HEK293 (cell line): ENCODE results near the gene EYS.

Experiments used
- CTCF ChIA-PET: fragments of 350-600 bp; formaldehyde crosslinking; extraction: SDS; loops from one replicate; lab custom pipeline; 2021; ENCODE audit warnings: antibody characterized with exemption; lab: Yijun Ruan, JAX
- POLR2A ChIA-PET: fragments of 300-600 bp; formaldehyde crosslinking; extraction: SDS; loops from one replicate; lab custom pipeline; 2020; ENCODE audit warnings: antibody characterized with exemption, inconsistent platforms; lab: Yijun Ruan, JAX
- H3K27ac ChIP-seq: fragments of 200-500 bp; sonication (Bioruptor generic); 2 replicates; pipeline ENCODE4 v1.5.1; 2014; ENCODE audit warnings: low read depth, low read length, control low read depth, inconsistent platforms; ENCODE audit errors: extremely low read depth
- H3K36me3 ChIP-seq, 2 experiments: fragments of 200-500 bp in 1 of 2; sonication (Bioruptor generic) in 1 of 2; 1 replicate in 1 of 2; 2 replicates in 1 of 2; pipeline ENCODE4 v1.5.1; 2014 to 2017; ENCODE audit warnings: inconsistent platforms in 2 of 2, low read length in 2 of 2; ENCODE audit not compliant: control insufficient read depth in 2 of 2, insufficient read depth in 1 of 2
- H3K4me1 ChIP-seq: fragments of 200-500 bp; sonication (Bioruptor generic); 2 replicates; pipeline ENCODE4 v1.5.1; 2014; ENCODE audit warnings: mild to moderate bottlenecking, low read length, inconsistent platforms; ENCODE audit not compliant: control insufficient read depth, insufficient read depth
- H3K4me3 ChIP-seq: 2 replicates; pipeline ENCODE4 v1.5.1; 2011; ENCODE audit warnings: low read depth, mild to moderate bottlenecking, control low read depth, low read length, moderate library complexity
- H3K9me3 ChIP-seq: fragments of 200-500 bp; sonication (Bioruptor generic); 2 replicates; pipeline ENCODE4 v1.5.1; 2014; ENCODE audit warnings: low read depth, low read length, inconsistent platforms; ENCODE audit not compliant: control insufficient read depth, insufficient read depth
- ATF2 ChIP-seq: fragments of 450-650 bp; formaldehyde crosslinking; IDR thresholded peaks from 2 replicates; pipeline ENCODE4 v1.5.1; 2016; ENCODE audit warnings: missing biosample characterization, missing genetic modification characterization, low read depth
- CTCF ChIP-seq: fragments of 450-650 bp; formaldehyde crosslinking; IDR thresholded peaks from 2 replicates; pipeline ENCODE4 v1.5.1; 2016; ENCODE audit warnings: missing biosample characterization, missing genetic modification characterization
- EGR2 ChIP-seq: fragments of 450-650 bp; formaldehyde crosslinking; IDR thresholded peaks from 2 replicates; pipeline ENCODE4 v1.5.1; 2016; ENCODE audit warnings: low read depth, missing biosample characterization, missing genetic modification characterization
- KLF16 ChIP-seq: fragments of 450-650 bp; formaldehyde crosslinking; IDR thresholded peaks from 2 replicates; pipeline ENCODE4 v1.5.1; 2017; ENCODE audit warnings: missing biosample characterization, missing genetic modification characterization
- KLF8 ChIP-seq: fragments of 450-650 bp; formaldehyde crosslinking; IDR thresholded peaks from 2 replicates; pipeline ENCODE4 v1.5.1; 2016; ENCODE audit warnings: missing biosample characterization, missing genetic modification characterization
- MYNN ChIP-seq: fragments of 450-650 bp; formaldehyde crosslinking; IDR thresholded peaks from 2 replicates; pipeline ENCODE4 v1.5.1; 2016; ENCODE audit warnings: missing biosample characterization, missing genetic modification characterization, borderline replicate concordance
- PATZ1 ChIP-seq: fragments of 450-650 bp; formaldehyde crosslinking; IDR thresholded peaks from 2 replicates; pipeline ENCODE4 v1.5.1; 2016; ENCODE audit warnings: missing biosample characterization, missing genetic modification characterization
- PRDM4 ChIP-seq: fragments of 450-650 bp; formaldehyde crosslinking; IDR thresholded peaks from 2 replicates; pipeline ENCODE4 v1.5.1; 2017; ENCODE audit warnings: missing biosample characterization, missing genetic modification characterization
- PRDM6 ChIP-seq: fragments of 450-650 bp; formaldehyde crosslinking; IDR thresholded peaks from 2 replicates; pipeline ENCODE4 v1.5.1; 2017; ENCODE audit warnings: missing biosample characterization, missing genetic modification characterization
- ZBTB44 ChIP-seq: fragments of 450-650 bp; IDR thresholded peaks from 2 replicates; pipeline ENCODE4 v1.5.1; 2018; ENCODE audit warnings: missing biosample characterization, mild to moderate bottlenecking, missing genetic modification characterization
- ZFHX2 ChIP-seq: fragments of 450-650 bp; formaldehyde crosslinking; conservative IDR thresholded peaks from 2 replicates; pipeline ENCODE4 v1.5.1; 2016; ENCODE audit warnings: missing biosample characterization, missing genetic modification characterization
- ZNF214 ChIP-seq: fragments of 450-650 bp; formaldehyde crosslinking; IDR thresholded peaks from 2 replicates; pipeline ENCODE4 v1.5.1; 2017; ENCODE audit warnings: missing biosample characterization, mild to moderate bottlenecking, missing genetic modification characterization, borderline replicate concordance
- ZNF433 ChIP-seq: fragments of 450-650 bp; formaldehyde crosslinking; IDR thresholded peaks from 2 replicates; pipeline ENCODE4 v1.5.1; 2016; ENCODE audit warnings: missing biosample characterization, missing genetic modification characterization, low read depth
- ZNF561 ChIP-seq: fragments of 450-650 bp; IDR thresholded peaks from 2 replicates; pipeline ENCODE4 v1.5.1; 2018; ENCODE audit warnings: missing biosample characterization, missing genetic modification characterization, borderline replicate concordance
- ZNF645 ChIP-seq: fragments of 450-650 bp; formaldehyde crosslinking; IDR thresholded peaks from 2 replicates; pipeline ENCODE4; 2016; ENCODE audit warnings: missing biosample characterization, missing genetic modification characterization
- ZNF768 ChIP-seq: fragments of 450-650 bp; formaldehyde crosslinking; IDR thresholded peaks from 2 replicates; pipeline ENCODE4 v1.5.1; 2018; ENCODE audit warnings: missing biosample characterization, mild to moderate bottlenecking, missing genetic modification characterization

EYS gene

GRCh38 chr6:63774961-63775360 is 1932.1 kb downstream of the EYS start:
- Histone ChIP-seq H3K36me3 (no peaks in the 10 kb centered on the region), H3K9me3 (no peaks in the 10 kb centered on the region), H3K27ac (no peak overlapping the region), H3K4me1 (no peaks in the 10 kb centered on the region), H3K4me3 (no peak overlapping the region)
- TF ChIP-seq EGR2 (tag by site-specific recombination) (no peak), PRDM4 (no peak), CTCF (tag by site-specific recombination) (no peak), KLF16 (tag by site-specific recombination) (no peak), MYNN (tag by site-specific recombination) (no peak)
- CTCF ChIA-PET, result interaction anchor here (1.4 to 1.7 kb wide), 2 partner anchors 10 to 176 kb away, joined by 3 to 12 read pairs; no protein-coding TSS in a partner anchor
- POLR2A ChIA-PET, result no interaction called here

GRCh38 chr6:63773200-63773599 is 1933.8 kb downstream of the EYS start:
- TF ChIP-seq ZNF645 (tag by site-specific recombination) (no peak), ZNF768 (no peak), ZNF214 (tag by site-specific recombination) (no peak), PRDM6 (tag by site-specific recombination) (no peak), PATZ1 (no peak), ZNF433 (no peak), KLF8 (tag by site-specific recombination) (no peak), ZFHX2 (tag by site-specific recombination) (no peak), ZBTB44 (tag by site-specific recombination) (no peak), ATF2 (tag by site-specific recombination) (no peak), ZNF561 (tag by site-specific recombination) (no peak)
- ChIA-PET CTCF (interaction anchor here (0.9 to 1.8 kb wide), 2 partner anchors 20 to 421 kb away, joined by 3 to 9 read pairs; no protein-coding TSS in a partner anchor), POLR2A (no interaction called here)
- Histone ChIP-seq H3K4me1 (no peaks in the 10 kb centered on the region), H3K9me3 (no peaks in the 10 kb centered on the region), H3K36me3 (no peaks in the 10 kb centered on the region), H3K4me3 (no peak overlapping the region), H3K27ac (no peak overlapping the region)
